ENCODE results near the gene PPFIA2. TPM values are rescaled to one million over a fixed set of nuclear protein-coding genes. Genes with fewer than 3 reads are reported as not detected.

Gene PPFIA2
- total RNA-seq, 2 experiments from 2014 or later, result not detected

- DNase-seq, result no peak
- H3K36me3 Mint-ChIP-seq (ENCODE audit: low read depth), result no peaks in the 10 kb centered on the region
- ChIA-PET CTCF (interaction anchor here (1.0 to 4.3 kb wide), 4 partner anchors 9 to 714 kb away, joined by 3 to 21 read pairs (median 4); partner anchors contain the start of genes CCDC59 and METTL25), POLR2A (no interaction called here)
- no peaks in the 10 kb centered on the region for H3K4me1 Mint-ChIP-seq (ENCODE audit: low read depth)
- H3K4me3 Mint-ChIP-seq, result no peak overlapping the region
- no peaks in the 10 kb centered on the region for H3K9me3 Mint-ChIP-seq (ENCODE audit: insufficient read depth)
- no peak overlapping the region for H3K27ac Mint-ChIP-seq
- ATAC-seq, result no peak
- peaks cover 3% of the 10 kb centered on the region for H3K27me3 Mint-ChIP-seq (ENCODE audit: low read depth)
Observed at GRCh38 chr12:81644503-81644902, 114.6 kb downstream of the PPFIA2 start.

GRCh38 chr12:81639196-81639595, 120.0 kb downstream of the PPFIA2 start:
- ChIA-PET POLR2A (no interaction called here), CTCF (no interaction called here)
- no peaks in the 10 kb centered on the region for H3K4me1 Mint-ChIP-seq (ENCODE audit: low read depth)
- no peak overlapping the region for H3K4me3 Mint-ChIP-seq
- no peaks in the 10 kb centered on the region for H3K27me3 Mint-ChIP-seq (ENCODE audit: low read depth)
- no peaks in the 10 kb centered on the region for H3K9me3 Mint-ChIP-seq (ENCODE audit: insufficient read depth)
- H3K36me3 Mint-ChIP-seq (ENCODE audit: low read depth), result no peaks in the 10 kb centered on the region
- ATAC-seq (no peak), DNase-seq (no peak)
- no peak overlapping the region for H3K27ac Mint-ChIP-seq

- Mint-ChIP-seq H3K27ac (no peak overlapping the region), H3K4me1 (ENCODE audit: low read depth) (no peaks in the 10 kb centered on the region), H3K9me3 (ENCODE audit: insufficient read depth) (no peaks in the 10 kb centered on the region), H3K4me3 (no peak overlapping the region), H3K36me3 (ENCODE audit: low read depth) (no peaks in the 10 kb centered on the region), H3K27me3 (ENCODE audit: low read depth) (no peaks in the 10 kb centered on the region)
- ChIA-PET CTCF (no interaction called here), POLR2A (no interaction called here)
- DNase-seq (no peak), ATAC-seq (no peak)
Observed at GRCh38 chr12:81633127-81633526, 126.0 kb downstream of the PPFIA2 start.

GRCh38 chr12:81627336-81628189, 131.6 kb downstream of the PPFIA2 start:
- ChIA-PET CTCF (no interaction called here), POLR2A (no interaction called here)
- H3K4me3 Mint-ChIP-seq, result no peak overlapping the region
- no peak for DNase-seq
- peaks cover 3% of the 10 kb centered on the region for H3K27me3 Mint-ChIP-seq (ENCODE audit: low read depth)
- H3K27ac Mint-ChIP-seq, result no peak overlapping the region
- H3K4me1 Mint-ChIP-seq (ENCODE audit: low read depth), result no peaks in the 10 kb centered on the region
- no peaks in the 10 kb centered on the region for H3K9me3 Mint-ChIP-seq (ENCODE audit: insufficient read depth)
- H3K36me3 Mint-ChIP-seq (ENCODE audit: low read depth), result no peaks in the 10 kb centered on the region
- ATAC-seq, result no peak

GRCh38 chr12:81626406-81626805, 132.7 kb downstream of the PPFIA2 start:
- Mint-ChIP-seq H3K27me3 (ENCODE audit: low read depth) (peaks cover 3% of the 10 kb centered on the region), H3K27ac (no peak overlapping the region), H3K36me3 (ENCODE audit: low read depth) (no peaks in the 10 kb centered on the region), H3K4me3 (no peak overlapping the region), H3K9me3 (ENCODE audit: insufficient read depth) (no peaks in the 10 kb centered on the region), H3K4me1 (ENCODE audit: low read depth) (no peaks in the 10 kb centered on the region)
- POLR2A ChIA-PET, result no interaction called here
- CTCF ChIA-PET, result no interaction called here
- no peak for DNase-seq
- ATAC-seq, result no peak

GRCh38 chr12:81617915-81618314, 141.2 kb downstream of the PPFIA2 start:
- ATAC-seq (no peak), DNase-seq (no peak)
- no peaks in the 10 kb centered on the region for H3K4me1 Mint-ChIP-seq (ENCODE audit: low read depth)
- no peak overlapping the region for H3K4me3 Mint-ChIP-seq
- peaks cover 4% of the 10 kb centered on the region for H3K27me3 Mint-ChIP-seq (ENCODE audit: low read depth)
- POLR2A ChIA-PET, result no interaction called here
- no peaks in the 10 kb centered on the region for H3K36me3 Mint-ChIP-seq (ENCODE audit: low read depth)
- no peaks in the 10 kb centered on the region for H3K9me3 Mint-ChIP-seq (ENCODE audit: insufficient read depth)
- CTCF ChIA-PET, result no interaction called here
- no peak overlapping the region for H3K27ac Mint-ChIP-seq

- POLR2A ChIA-PET, result no interaction called here
Observed at GRCh38 chr12:81615026-81615588, 144.0 kb downstream of the PPFIA2 start.

GRCh38 chr12:81610955-81611889, 147.9 kb downstream of the PPFIA2 start:
- Mint-ChIP-seq H3K4me1 (ENCODE audit: low read depth) (no peaks in the 10 kb centered on the region), H3K27me3 (ENCODE audit: low read depth) (peaks cover 4% of the 10 kb centered on the region)

More at GRCh38 chr12:81615026-81615588, 144.0 kb downstream of the PPFIA2 start:
- CTCF ChIA-PET, result no interaction called here
- Mint-ChIP-seq H3K4me3 (no peak overlapping the region), H3K27ac (no peak overlapping the region), H3K27me3 (ENCODE audit: low read depth) (peaks cover 2% of the 10 kb centered on the region), H3K36me3 (ENCODE audit: low read depth) (no peaks in the 10 kb centered on the region), H3K9me3 (ENCODE audit: insufficient read depth) (no peaks in the 10 kb centered on the region), H3K4me1 (ENCODE audit: low read depth) (no peaks in the 10 kb centered on the region)
- DNase-seq (no peak), ATAC-seq (no peak)

GRCh38 chr12:81597928-81598604, 161.1 kb downstream of the PPFIA2 start:
- no peaks in the 10 kb centered on the region for H3K9me3 Mint-ChIP-seq (ENCODE audit: insufficient read depth)
- ATAC-seq (no peak), DNase-seq (no peak)
- no peak overlapping the region for H3K27ac Mint-ChIP-seq
- no peaks in the 10 kb centered on the region for H3K36me3 Mint-ChIP-seq (ENCODE audit: low read depth)
- ChIA-PET CTCF (interaction anchor here (0.6 kb wide), 1 partner anchor 760 kb away, joined by 3 read pairs; the partner anchor contains the start of genes CCDC59 and METTL25), POLR2A (no interaction called here)
- no peaks in the 10 kb centered on the region for H3K27me3 Mint-ChIP-seq (ENCODE audit: low read depth)
- H3K4me3 Mint-ChIP-seq, result no peak overlapping the region
- no peaks in the 10 kb centered on the region for H3K4me1 Mint-ChIP-seq (ENCODE audit: low read depth)

More at GRCh38 chr12:81610955-81611889, 147.9 kb downstream of the PPFIA2 start:
- DNase-seq (no peak), ATAC-seq (no peak)
- CTCF ChIA-PET, result interaction anchor here (1.7 kb wide), 1 partner anchor 381 kb away, joined by 7 read pairs; no protein-coding TSS in a partner anchor
- POLR2A ChIA-PET, result no interaction called here
- no peaks in the 10 kb centered on the region for H3K36me3 Mint-ChIP-seq (ENCODE audit: low read depth)
- no peak overlapping the region for H3K27ac Mint-ChIP-seq
- no peaks in the 10 kb centered on the region for H3K9me3 Mint-ChIP-seq (ENCODE audit: insufficient read depth)
- H3K4me3 Mint-ChIP-seq, result no peak overlapping the region

- ATAC-seq (no peak), DNase-seq (no peak)
- Mint-ChIP-seq H3K36me3 (ENCODE audit: low read depth) (no peaks in the 10 kb centered on the region), H3K4me1 (ENCODE audit: low read depth) (no peaks in the 10 kb centered on the region), H3K4me3 (no peak overlapping the region), H3K27me3 (ENCODE audit: low read depth) (no peaks in the 10 kb centered on the region), H3K27ac (no peak overlapping the region), H3K9me3 (ENCODE audit: insufficient read depth) (no peaks in the 10 kb centered on the region)
- POLR2A ChIA-PET, result no interaction called here
- CTCF ChIA-PET, result no interaction called here
Observed at GRCh38 chr12:81596558-81596957, 162.6 kb downstream of the PPFIA2 start.

- no peaks in the 10 kb centered on the region for H3K27me3 Mint-ChIP-seq (ENCODE audit: low read depth)
- ChIA-PET CTCF (no interaction called here), POLR2A (no interaction called here)
- no peak overlapping the region for H3K4me3 Mint-ChIP-seq
- H3K36me3 Mint-ChIP-seq (ENCODE audit: low read depth), result no peaks in the 10 kb centered on the region
- no peak overlapping the region for H3K27ac Mint-ChIP-seq
- ATAC-seq (no peak), DNase-seq (no peak)
- no peaks in the 10 kb centered on the region for H3K4me1 Mint-ChIP-seq (ENCODE audit: low read depth)
- no peaks in the 10 kb centered on the region for H3K9me3 Mint-ChIP-seq (ENCODE audit: insufficient read depth)
Observed at GRCh38 chr12:81591256-81591655, 167.9 kb downstream of the PPFIA2 start.

All from activated CD8-positive, alpha-beta T cell treated with anti-CD3 and anti-CD28 coated beads, Interleukin-2, amount 10 ng/mL, durations not matched to agents 7 days and 5 days (primary cell).